ENCODE results near the gene SCAMP4.
A peak's percentile ranks its signal among the peaks of the same experiment; 100 is the strongest.

The SCAMP4 gene

GRCh38 chr19:1918975-1919374 lies 13.8 kb downstream of the SCAMP4 start:
- TF ChIP-seq HIC1 (tag by site-specific recombination; IDR thresholded peaks at IDR 0.05) (peak; percentile 40; the same call in 1 of the 2 replicates), KLF7 (tag by site-specific recombination; IDR thresholded peaks at IDR 0.05; ENCODE audit: borderline replicate concordance) (no peak)
- peaks cover 0 to 66% of the 10 kb centered on the region in 2 experiments; a peak in 2 of 3 replicates for H3K36me3 ChIP-seq (ENCODE audit: control insufficient read depth in 2 of 2, insufficient read depth in 1 of 2, low read length in 2 of 2)
- H3K27ac ChIP-seq (ENCODE audit: extremely low read depth, low read depth, low read length) = no peak overlapping the region
- no peaks in the 10 kb centered on the region for H3K4me1 ChIP-seq (ENCODE audit: control insufficient read depth, insufficient read depth, low read length)
- no peaks in the 10 kb centered on the region for H3K9me3 ChIP-seq (ENCODE audit: control insufficient read depth, insufficient read depth, low read depth, low read length)
- H3K4me3 ChIP-seq (ENCODE audit: low read depth, low read length) = no peak overlapping the region
- ChIA-PET POLR2A (no interaction called here), CTCF (interaction anchor here (0.6 kb wide), 1 partner anchor 98 kb away, joined by 4 read pairs; no protein-coding TSS in a partner anchor)

GRCh38 chr19:1920644-1921043 lies 15.4 kb downstream of the SCAMP4 start:
- H3K4me1 ChIP-seq (ENCODE audit: control insufficient read depth, insufficient read depth, low read length) = no peaks in the 10 kb centered on the region
- ChIA-PET POLR2A (interaction anchor here (0.5 to 1.0 kb wide), 2 partner anchors 15 to 61 kb away, joined by 3 to 5 read pairs; partner anchors contain the start of genes ADAT3 and SCAMP4), CTCF (interaction anchor here (0.6 to 1.4 kb wide), 2 partner anchors 8 to 11 kb away, joined by 6 to 8 read pairs; no protein-coding TSS in a partner anchor)
- peaks cover 0 to 63% of the 10 kb centered on the region in 2 experiments; a peak in 2 of 3 replicates for H3K36me3 ChIP-seq (ENCODE audit: control insufficient read depth in 2 of 2, insufficient read depth in 1 of 2, low read length in 2 of 2)
- H3K27ac ChIP-seq (ENCODE audit: extremely low read depth, low read depth, low read length) = no peak overlapping the region
- TF ChIP-seq ZBTB7A (tag by site-specific recombination; IDR thresholded peaks at IDR 0.05; ENCODE audit: low read depth) (no peak), GLIS1 (tag by site-specific recombination; IDR thresholded peaks at IDR 0.05) (peak; percentile 34; the same call in 1 of the 2 replicates), BCL6B (tag by site-specific recombination; IDR thresholded peaks at IDR 0.05) (no peak), REPIN1 (tag by site-specific recombination; IDR thresholded peaks at IDR 0.05; ENCODE audit: low read depth) (no peak), ZNF629 (tag by site-specific recombination; IDR thresholded peaks at IDR 0.05) (no peak), KLF9 (tag by site-specific recombination; IDR thresholded peaks at IDR 0.05; ENCODE audit: low read depth) (no peak), ZNF302 (tag by site-specific recombination; IDR thresholded peaks at IDR 0.05; ENCODE audit: low read depth) (no peak), PRDM1 (tag by site-specific recombination; IDR thresholded peaks at IDR 0.05) (no peak)
- no peak overlapping the region for H3K4me3 ChIP-seq (ENCODE audit: low read depth, low read length)
- H3K9me3 ChIP-seq (ENCODE audit: control insufficient read depth, insufficient read depth, low read depth, low read length) = no peaks in the 10 kb centered on the region

GRCh38 chr19:1921326-1921725 lies 16.1 kb downstream of the SCAMP4 start:
- Histone ChIP-seq H3K36me3 (ENCODE audit: control insufficient read depth in 2 of 2, insufficient read depth in 1 of 2, low read length in 2 of 2) (peaks cover 0 to 63% of the 10 kb centered on the region in 2 experiments; a peak in 2 of 3 replicates), H3K27ac (ENCODE audit: extremely low read depth, low read depth, low read length) (no peak overlapping the region), H3K4me3 (ENCODE audit: low read depth, low read length) (no peak overlapping the region), H3K4me1 (ENCODE audit: control insufficient read depth, insufficient read depth, low read length) (no peaks in the 10 kb centered on the region), H3K9me3 (ENCODE audit: control insufficient read depth, insufficient read depth, low read depth, low read length) (no peaks in the 10 kb centered on the region)
- POLR2A ChIA-PET = interaction anchor here (0.5 kb wide), 1 partner anchor 61 kb away, joined by 5 read pairs; no protein-coding TSS in a partner anchor
- CTCF ChIA-PET = no interaction called here
- TF ChIP-seq ZNF692 (tag by site-specific recombination; IDR thresholded peaks at IDR 0.05) (peak; percentile 77), EGR2 (tag by site-specific recombination; IDR thresholded peaks at IDR 0.05; ENCODE audit: low read depth) (peak; percentile 34; the same call in 1 of the 2 replicates), ZFP69B (tag by site-specific recombination; IDR thresholded peaks at IDR 0.05) (peak; percentile 50), ZNF677 (tag by site-specific recombination; IDR thresholded peaks at IDR 0.05) (no peak)

All from HEK293 (cell line).